GM21526 (cell line): ENCODE data around the gene ALDH1A2.

Experiments used
- ATAC-seq: cut with Tn5 transposase; IDR thresholded peaks from one replicate; pipeline ENCODE4 v1.9.1; 2021; ENCODE audit warnings: moderate library complexity; ENCODE audit not compliant: unreplicated experiment, low FRiP score

ALDH1A2 gene

DNA sequence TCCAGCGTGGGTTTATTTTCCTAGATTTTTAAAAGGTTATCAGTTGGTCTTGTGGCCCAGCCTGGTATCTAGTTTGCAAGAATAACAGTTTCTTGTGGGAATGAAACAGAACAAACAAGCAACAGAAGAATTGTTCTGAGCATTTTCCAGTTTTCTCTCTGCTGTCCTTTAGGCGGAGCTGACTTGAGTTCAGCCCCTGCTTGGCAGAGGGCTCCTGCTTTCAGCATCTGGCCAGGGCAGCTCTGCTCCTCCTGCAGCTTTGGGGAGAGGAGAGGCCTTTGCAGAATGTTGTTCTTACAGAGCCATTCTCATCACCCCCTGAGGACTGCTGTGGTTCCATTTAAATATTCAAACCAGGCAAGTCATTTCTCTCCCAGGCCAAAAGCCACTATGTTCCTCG lies 117.7 kb downstream of the ALDH1A2 start:
- no peak for ATAC-seq

DNA sequence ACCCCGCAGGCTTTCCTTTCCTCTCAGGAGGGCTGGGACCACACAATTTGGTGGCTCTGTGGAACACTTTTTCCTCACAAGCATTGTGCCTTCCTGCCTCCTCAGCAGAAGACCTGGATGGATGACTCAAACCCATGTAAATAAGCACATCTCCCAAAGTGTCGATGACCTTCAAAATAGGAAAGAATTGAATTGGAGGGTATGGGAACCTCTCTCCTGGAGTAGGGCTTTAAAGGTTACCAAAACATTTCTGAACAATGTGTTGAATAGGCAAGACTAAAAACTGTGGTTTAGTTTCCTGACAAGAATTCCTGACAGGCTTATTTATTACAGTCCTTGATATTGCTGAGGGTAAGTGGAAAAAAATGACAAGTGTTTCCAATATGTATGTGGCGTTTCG lies 118.2 kb downstream of the ALDH1A2 start:
- no peak for ATAC-seq

DNA sequence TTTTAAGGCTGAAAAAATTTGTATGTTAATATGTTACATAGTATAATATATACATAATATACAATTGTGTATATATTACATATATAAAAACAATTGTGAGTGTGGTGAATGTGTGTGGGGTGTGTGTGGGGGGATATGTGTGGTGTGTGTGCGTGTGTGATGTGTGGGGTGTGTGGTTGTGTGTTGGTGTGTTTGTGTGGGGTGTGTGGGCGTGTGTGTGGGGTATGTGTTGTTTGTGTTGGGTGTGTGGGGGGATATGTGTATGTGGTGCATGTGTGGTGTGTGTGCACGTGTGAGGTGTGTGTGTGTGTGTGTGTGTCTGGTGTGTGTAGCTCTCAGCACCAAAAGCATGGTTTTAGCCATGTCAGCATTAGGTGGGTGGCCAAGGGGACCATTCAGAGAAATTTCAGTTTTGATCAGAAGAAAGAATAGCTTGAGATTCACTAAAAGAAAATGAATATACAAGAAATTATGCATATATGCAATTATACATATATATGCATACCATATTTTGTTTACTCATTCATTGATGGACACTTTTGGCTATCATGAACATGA lies 118.9 kb downstream of the ALDH1A2 start:
- no peak for ATAC-seq

DNA sequence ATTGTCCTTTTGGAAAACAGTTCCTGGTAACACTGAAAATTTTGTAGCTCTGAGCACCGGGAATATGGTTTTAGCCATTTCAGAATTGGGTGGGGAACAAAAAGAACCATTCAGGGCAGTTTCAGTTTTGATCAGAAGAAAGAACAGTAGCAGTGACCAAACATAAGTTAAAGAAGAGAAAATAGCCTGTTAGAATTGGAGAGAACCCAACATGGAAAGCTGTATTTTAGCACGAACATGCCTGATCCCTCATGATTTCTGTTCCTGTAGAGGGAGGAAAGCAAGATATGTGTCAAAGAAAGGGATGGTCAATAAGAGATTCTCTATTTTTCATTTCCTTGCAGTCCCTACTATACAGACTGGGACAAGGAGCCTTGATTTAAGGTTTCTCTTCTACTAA lies 119.9 kb downstream of the ALDH1A2 start:
- ATAC-seq: no peak

DNA sequence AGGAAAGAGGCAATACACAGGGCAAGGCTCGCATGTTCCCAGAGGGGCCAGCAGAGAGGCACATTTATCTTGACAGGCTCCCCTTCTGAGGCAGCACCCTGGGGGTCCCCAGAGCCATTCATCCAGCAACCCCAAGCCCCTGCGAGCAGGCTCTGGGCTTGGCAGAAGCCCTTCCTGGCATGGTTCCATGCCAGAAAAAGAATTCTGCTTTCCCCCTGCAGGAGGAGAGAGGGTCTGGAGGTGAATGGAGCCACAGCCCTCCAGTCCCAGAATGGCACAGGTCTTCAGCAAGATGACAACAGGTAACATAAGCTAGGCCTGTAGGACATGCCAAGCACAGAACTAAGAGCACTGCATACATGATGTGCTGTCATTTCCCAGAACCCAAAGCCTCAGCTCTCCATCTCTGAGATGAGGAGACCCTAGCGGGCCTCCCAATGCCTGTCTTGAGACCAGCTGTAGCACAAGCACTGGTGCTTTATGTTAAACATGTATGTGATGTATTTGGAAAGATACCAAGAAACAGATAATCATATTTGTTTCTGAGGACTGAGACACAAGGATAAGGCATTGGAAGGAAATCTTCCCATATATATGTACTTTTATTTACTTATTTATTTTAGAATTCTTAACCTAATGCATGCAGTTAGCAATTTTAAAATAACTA lies 121.6 kb downstream of the ALDH1A2 start:
- no peak for ATAC-seq

DNA sequence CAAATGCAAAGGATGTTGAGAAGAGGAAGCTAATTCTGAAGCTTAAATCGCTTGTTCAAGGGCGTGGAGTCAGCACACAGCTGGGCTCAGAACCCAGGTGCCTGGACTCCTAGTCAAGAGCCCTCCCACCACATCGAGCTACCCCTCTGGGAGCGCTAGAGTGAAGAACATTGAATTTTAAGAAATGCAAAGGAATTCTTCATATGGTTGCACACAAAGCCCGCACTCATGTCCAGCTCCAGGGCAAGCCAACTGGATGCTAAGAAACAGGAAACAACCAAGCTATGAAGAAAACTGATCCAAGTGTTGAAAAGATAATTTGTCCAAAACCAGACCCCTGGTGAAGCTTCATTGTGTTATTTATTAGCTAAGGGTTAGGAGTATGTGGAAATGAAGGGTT lies 122.3 kb downstream of the ALDH1A2 start:
- ATAC-seq: no peak

DNA sequence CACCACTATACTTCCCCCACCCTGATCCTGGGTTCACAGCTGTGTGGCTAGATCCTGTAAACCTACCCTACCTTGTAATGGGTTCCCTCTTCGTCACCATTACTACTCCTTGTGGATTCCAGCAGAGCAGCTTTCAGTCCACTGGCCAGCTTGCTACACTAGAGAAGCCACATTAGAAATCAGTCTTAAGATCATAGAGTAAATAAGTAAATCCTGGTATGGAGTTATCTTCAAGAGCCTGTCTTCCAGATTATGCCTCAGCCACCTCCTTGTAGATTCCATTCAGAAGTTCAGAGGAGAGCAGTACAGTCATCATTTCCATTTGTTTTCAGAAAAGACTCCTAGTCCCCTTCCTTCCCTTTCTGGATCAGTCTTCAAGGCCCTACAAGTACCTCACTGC lies 123.7 kb downstream of the ALDH1A2 start:
- no peak for ATAC-seq

DNA sequence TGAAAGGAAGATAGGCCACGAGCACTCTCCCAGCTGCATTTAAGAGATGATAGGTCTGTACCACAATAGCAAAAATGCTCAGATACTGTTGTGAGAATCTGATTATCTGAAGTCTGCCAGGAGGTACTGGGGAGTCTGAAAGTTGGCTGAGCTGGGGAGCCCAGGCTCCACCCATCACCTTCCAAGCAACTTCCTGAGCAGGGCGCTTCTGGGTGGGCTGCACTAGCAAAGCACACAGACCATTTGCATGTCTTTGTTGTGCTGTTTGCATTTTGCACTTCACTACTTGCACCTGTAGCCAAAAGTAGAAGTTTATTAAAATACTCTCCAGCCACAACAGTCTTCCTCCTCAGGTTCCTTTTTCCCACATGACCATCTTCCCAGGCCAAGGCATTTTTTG lies 133.2 kb downstream of the ALDH1A2 start:
- no peak for ATAC-seq

DNA sequence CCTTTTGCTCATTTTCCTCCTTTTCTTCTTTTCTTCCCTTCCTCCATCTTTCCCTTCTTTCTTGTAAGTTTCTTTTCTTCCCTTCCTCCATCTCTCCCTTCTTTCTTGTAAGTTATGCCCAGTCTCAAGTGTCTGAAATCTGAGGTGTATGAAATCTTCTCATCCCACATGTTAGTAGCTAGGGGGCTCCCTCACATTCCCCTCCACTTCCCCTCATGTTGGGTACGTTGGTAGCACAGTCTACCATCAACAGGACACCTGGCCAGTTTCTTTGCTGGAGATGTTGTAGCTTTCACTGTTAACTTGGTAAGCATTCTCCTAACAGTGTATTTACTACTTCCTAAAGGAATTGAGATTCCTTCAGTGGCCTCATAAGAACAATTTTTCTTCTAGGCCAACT lies 133.9 kb downstream of the ALDH1A2 start:
- ATAC-seq: no peak

DNA sequence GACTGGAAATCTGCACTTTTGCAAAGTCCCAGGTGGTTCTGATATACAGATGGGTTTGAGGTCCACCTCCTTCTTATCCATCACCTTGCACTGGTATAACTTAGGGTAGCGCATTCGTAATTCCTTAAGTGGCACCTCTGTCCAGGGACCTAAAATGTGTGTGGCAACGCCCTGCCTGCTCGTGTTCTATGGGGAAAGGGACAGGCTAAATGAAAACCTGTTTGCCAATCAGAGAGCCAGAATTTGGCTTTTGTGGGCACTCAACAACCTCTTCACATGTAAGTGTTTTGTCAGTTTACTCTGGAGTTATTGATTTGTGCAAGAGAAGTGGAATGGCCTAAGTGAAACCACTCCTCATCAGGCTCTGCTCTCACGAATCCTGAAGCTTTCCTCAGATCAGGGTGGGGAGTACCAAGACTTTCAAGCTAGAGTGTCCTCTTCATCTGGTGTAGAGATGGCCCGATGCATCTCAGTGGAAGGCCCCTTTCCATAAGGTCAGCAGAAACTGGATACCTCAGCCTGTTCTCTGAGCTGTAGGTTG lies 138.3 kb downstream of the ALDH1A2 start:
- no peak for ATAC-seq

DNA sequence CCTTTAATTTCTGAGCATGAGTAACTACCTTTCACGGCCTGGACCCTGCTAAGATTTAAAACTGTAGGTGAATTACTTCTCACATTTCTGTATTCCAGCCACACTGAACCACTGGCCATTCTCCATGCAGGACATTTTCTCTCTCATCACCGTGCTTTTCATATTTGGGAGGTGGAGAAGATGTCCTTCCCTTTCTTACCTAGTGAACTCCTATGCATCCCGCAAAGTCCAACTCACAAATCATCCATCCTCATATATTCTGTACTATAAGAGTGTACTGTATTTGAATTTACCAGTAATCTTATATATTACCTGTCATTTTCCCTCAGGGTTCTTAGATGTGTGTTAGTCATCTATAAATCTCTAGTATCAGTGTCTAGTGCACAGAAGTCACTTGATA lies 139.9 kb downstream of the ALDH1A2 start:
- ATAC-seq: no peak

DNA sequence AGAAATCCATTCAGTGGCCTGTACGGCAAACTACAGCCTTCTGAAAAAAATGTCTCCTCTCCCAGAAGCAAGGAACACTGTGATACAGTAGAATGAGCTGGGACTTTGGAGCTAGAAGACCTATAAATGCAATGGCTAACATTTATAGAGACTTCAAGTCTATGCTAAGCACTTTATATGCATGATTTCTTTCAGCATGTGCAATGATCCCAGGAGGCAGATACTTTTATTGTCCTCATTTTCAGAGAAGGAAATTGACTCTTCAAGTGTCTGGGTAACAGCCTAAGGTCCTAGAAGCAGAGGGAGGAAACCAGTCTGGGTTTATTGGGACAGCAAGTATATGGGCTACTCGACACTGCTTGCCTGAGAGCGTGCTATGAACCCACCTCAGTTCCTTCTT lies 140.9 kb downstream of the ALDH1A2 start:
- no peak for ATAC-seq

DNA sequence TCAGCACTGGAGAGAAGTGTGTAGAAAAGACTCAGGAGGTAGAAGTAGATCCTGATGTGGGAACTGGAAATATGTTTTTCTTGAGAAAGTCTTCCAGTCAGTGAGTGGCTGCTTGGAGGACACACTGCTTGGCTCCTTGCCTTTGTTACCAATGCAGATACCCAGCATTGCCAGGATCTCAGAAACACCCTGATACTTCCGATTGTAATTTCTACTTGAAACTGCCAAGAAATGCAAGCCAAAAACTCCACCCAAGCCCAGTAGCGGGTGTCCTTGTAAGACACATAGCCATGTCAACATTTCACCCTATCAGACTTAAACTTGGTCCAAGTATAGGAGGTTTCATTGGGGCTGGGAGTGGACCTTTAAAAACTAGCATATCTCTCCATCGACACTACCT lies 141.8 kb downstream of the ALDH1A2 start:
- ATAC-seq: no peak

DNA sequence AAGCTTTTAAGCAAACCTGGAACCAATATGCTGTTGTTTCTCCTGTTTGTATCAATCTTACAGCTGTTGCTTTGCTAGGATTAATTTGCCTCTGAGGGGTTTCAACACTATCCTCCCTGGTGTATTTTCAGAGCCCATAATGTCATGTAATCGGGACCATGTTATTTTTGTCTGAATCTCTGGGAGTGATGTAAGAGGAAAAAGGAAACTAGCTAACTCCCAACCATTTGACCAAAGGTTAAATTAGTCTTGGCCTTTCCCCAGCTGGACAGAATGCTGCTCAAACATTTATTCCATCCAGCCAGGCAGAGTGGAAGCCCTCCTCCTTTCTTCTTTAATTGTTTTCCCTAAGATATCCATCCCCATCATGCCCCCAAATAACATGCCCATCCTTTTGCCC lies 142.2 kb downstream of the ALDH1A2 start:
- no peak for ATAC-seq

DNA sequence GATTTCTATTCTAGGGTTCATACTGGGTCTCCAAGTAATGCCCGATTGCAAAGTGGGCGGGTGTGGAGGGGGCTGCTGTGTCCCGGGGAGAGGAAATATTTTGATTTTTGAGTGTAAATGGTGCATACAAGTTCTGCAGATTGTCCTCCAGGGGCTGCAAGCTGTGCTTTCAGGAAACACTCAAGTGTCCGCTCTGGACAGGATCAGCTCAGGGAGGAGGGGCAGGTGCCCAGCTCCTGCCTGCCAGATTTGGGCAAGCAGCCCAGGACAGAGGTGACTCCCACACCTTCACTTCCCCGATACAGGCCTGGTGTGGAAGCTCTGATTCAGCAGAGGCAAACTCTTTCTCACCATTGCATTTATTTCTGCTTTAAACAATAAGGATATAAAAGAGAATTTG lies 142.7 kb downstream of the ALDH1A2 start:
- ATAC-seq: no peak

DNA sequence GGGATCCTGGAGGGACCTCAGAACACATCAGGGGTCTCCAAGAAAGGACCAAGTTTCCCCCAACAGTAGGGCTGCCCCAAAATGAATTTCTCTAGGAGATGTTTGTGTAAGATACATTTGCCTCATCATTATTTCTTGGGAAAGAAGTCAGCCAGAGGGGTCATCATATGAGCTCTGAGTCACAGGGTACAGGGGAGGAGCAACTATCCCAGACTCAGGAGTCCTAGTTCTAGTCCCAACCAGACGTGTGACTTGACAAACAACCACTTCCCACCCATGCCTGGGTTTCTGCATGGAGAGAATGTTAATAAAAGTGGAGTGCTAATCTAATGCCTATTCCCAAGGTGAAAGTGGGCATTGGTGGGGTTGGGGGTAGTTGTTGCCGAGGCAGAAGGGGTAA lies 144.1 kb downstream of the ALDH1A2 start:
- no peak for ATAC-seq

DNA sequence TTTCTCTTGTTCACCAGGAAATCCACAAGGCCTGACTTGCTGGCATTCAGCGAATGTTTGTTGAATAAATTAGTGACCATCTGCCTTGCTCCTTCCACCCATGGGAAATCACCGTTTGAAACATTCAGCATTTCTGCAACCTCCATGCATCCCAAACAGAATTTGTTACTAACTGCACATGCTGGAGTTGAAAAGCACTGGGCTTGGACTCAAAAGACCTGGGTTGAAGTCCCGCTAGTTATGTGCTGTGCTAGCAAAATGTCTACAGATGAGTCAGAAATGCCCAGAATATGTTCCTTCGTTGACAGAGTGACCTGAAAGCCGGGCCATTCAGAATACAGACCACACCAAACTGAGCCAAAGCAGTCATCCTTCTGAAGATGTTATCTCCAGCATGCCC lies 144.6 kb downstream of the ALDH1A2 start:
- no peak for ATAC-seq

DNA sequence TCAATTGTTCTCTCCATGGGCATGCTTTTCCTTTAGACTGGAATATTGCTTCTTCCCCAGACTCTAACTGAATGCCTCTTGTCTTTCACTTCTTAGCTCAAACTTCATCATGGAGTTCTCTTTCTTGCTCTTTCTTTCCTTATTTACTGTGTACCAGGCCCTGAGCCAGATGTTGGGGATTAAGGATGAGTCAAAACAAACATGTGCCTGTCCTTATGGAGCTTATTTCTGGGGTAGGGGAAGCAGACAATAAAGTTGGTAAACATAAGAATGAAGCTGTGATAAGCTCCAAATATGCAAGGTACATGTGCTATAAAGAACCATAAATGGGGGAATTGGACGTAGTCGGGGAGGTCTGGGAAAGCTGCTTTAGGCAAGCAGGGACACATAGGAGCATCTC lies 145.8 kb downstream of the ALDH1A2 start:
- ATAC-seq: no peak

DNA sequence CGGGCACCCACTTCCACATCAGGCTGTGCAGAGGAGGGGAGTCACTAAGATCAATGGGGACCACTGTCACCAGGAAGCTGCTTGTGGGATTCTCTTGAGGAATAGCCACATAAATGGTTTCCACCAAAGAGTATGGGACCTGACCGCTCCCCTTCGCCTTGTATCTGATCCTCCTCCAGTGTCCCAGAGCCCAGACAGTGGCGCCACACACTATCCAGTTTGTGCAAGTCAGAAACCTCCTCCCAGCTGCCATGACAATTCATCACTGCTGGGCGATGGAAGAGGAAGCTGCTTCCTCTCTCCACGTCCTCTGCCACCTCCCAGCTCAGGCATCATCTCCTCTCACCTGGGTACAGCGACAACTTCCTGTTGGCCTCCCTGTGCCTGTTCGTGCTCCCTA lies 147.5 kb downstream of the ALDH1A2 start:
- no peak for ATAC-seq

DNA sequence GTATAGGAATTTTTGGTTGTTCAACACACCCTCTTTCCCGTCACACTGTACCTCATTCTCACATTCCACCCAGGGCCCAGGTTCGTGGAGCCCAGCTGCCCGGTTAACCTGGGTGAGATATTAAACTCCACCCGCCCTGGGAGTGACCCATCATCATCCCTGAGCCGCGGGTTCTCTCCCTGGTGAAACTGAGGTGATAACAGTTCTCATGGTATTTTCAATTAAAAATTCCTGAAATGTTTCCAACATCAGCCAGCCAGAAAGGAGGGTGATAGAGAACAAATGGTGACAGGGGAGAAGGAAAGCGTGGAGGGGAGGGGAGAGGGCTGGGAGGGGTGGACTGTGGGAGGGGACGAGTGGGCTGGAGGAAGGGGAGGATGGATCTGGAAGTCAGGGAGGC lies 148.8 kb downstream of the ALDH1A2 start:
- no peak for ATAC-seq

DNA sequence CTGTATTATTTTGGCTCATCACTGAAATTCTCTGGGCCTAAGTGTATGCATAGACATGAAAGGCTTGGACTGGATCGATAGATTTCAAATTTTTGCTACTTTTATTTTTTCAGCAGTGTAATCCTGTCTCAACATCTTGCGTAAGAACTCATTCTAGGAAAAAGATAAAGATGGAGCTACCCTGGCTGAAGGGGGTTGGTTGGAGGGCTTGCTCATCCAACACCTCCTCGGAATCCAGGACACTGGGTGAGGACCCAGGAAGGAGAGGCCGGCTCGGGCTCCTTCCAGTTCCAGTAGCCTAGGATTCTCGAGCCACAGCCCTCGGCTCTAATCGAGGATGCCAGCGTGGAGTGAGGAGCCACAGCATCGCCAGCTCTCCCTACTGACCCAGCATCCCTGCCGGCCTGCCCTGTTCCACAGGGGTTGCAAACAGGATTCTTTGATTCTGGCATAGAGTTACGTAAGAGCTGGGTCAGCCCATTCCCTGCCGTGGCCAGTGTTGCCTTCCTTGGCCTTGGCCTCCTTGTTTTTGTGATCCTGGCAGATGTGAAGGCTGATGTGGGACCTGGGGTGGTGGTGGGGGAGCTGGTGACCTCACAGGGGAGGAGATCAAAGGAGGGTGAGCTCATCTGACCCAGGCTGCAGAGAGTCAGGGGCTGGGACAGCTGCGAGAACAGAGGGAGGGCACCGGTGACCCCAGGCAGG lies 149.5 kb downstream of the ALDH1A2 start:
- ATAC-seq: no peak
